Measurements from ENCODE around the gene GPATCH2. TPM values are rescaled to one million over a fixed set of nuclear protein-coding genes. Genes with fewer than 3 reads are reported as not detected.
"Not testable (repeated sequence)": the region's sequence is repeated elsewhere in the genome, so short reads cannot be mapped to it uniquely, and the experiment has no call there.

The GPATCH2 gene
- total RNA-seq, 2 experiments from 2014 or later: 10.0 to 11.9 TPM

DNA sequence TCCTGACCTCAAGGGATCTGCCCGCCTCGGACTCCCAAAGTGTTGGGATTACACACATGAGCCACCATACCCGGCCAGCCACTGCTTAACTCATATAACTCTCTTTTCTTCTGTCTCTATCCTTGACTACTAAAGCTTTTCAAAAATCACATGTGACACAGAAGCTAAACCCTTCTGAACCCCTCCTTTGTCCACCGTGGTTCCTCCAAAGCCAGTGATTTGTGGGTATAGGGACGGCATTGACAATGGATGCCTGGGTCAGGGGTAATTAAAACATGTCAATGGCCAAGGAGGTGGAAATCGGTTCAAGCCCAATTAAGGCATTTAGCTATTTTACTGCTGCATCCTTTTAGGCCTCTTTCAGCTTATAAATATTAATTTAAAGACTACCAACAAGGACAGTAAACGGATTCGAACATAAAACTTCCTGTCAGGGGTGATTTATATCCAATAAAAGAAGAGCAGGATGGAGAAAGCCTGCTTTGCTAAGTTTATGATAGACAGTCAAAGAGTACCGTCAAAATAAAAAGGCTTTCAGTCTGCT, 242.3 kb downstream of the GPATCH2 start:
- no peak overlapping the region for H3K27ac Mint-ChIP-seq
- no peaks in the 10 kb centered on the region for H3K36me3 Mint-ChIP-seq
- POLR2A ChIA-PET: no interaction called here
- DNase-seq (no peak), ATAC-seq (ENCODE audit: low read depth) (no peak)
- H3K4me1 Mint-ChIP-seq: no peaks in the 10 kb centered on the region
- H3K4me3 Mint-ChIP-seq: no peak overlapping the region
- peaks cover 5% of the 10 kb centered on the region for H3K9me3 Mint-ChIP-seq
- no peaks in the 10 kb centered on the region for H3K27me3 Mint-ChIP-seq

DNA sequence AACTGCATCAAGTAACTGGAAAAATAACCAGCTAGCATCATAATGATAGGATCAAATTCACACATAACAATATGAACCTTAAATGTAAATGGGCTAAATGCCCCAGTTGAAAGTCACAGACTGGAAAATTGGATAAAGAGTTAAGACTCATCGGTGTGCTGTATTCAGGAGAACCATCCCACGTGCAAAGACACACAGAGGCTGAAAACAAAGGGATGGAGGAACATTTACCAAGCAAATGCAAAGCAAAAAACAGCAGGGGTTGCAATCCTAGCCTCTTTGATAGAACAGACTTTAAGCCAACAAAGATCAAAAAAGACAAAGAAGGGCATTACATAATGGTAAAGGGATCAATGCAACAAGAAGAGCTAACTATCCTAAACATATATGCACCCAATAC, 249.1 kb downstream of the GPATCH2 start:
- ATAC-seq (ENCODE audit: low read depth); H3K4me1 Mint-ChIP-seq; H3K27ac Mint-ChIP-seq; DNase-seq; H3K4me3 Mint-ChIP-seq; POLR2A ChIA-PET; H3K27me3 Mint-ChIP-seq; H3K36me3 Mint-ChIP-seq: not testable (repeated sequence)
- H3K9me3 Mint-ChIP-seq: peaks cover 13% of the 10 kb centered on the region

DNA sequence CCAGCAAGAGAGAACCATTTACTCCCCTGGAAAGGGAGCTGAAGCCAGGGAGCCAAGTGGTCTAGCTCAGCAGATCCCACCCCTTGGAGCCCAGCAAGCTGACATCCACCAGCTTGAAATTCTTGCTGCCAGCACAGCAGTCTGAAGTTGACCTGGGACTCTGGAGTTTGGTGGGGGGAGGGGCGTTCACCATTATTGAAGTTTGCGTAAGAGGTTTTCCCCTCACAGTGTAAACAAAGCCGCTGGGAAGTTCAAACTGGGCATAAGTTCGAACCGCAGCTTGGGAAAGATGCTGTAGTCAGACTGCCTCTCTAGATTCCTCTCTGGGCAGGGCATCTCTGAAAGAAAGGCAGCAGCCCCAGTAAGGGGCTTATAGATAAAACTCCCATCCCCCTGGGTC, 251.1 kb downstream of the GPATCH2 start:
- H3K27me3 Mint-ChIP-seq, H3K9me3 Mint-ChIP-seq: not testable (repeated sequence)

DNA sequence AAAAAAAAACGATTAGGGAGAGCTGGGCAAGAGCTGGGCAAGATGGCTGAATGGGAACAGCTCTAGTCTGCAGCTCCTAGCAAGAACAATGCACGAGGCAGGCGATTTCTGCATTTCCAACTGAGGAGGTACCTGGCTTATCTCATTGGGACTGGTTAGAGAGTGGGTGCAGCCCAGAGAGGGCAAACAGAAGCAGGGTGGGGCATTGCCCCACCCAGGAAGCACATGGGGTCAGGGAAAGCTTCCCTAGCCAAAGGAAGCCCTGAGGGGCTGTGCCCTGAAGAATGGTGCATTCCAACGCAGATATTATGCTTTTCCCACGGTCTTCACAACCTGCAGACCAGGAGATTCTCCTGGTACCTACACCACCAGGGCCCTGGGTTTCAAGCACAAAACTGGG, 251.6 kb downstream of the GPATCH2 start:
- no peak for ATAC-seq (ENCODE audit: low read depth)
- Mint-ChIP-seq H3K27me3 (no peaks in the 10 kb centered on the region), H3K9me3 (peaks cover 8% of the 10 kb centered on the region), H3K36me3 (no peaks in the 10 kb centered on the region), H3K4me1 (no peaks in the 10 kb centered on the region), H3K4me3 (no peak overlapping the region), H3K27ac (no peak overlapping the region)
- no peak for DNase-seq
- POLR2A ChIA-PET: no interaction called here

More for the DNA sequence above, 251.1 kb downstream of the GPATCH2 start:
- H3K4me1 Mint-ChIP-seq; H3K36me3 Mint-ChIP-seq; H3K27ac Mint-ChIP-seq; DNase-seq; ATAC-seq (ENCODE audit: low read depth); POLR2A ChIA-PET; H3K4me3 Mint-ChIP-seq: not testable (repeated sequence)

Other genes with a start within 250 kb of the GPATCH2 start
- not detected for gene SPATA17, start 254 bp upstream of the GPATCH2 start, total RNA-seq

Data from activated naive CD8-positive, alpha-beta T cell treated with anti-CD3 and anti-CD28 coated beads, Interleukin-2, amount 10 ng/mL, durations not matched to agents 7 days and 5 days (primary cell).